AG04449 (cell line): ENCODE results near the gene PFDN6.
A peak's percentile ranks its signal among the peaks of the same experiment; 100 is the strongest.

Experiments used
- CTCF ChIA-PET: fragments of 350-600 bp; formaldehyde crosslinking; extraction: SDS; loops from one replicate; lab custom pipeline; 2021; ENCODE audit warnings: antibody characterized with exemption; lab: Yijun Ruan, JAX
- POLR2A ChIA-PET: fragments of 400-600, 350-600 bp; formaldehyde crosslinking; extraction: SDS; loops from one replicate; lab custom pipeline; 2020; ENCODE audit warnings: antibody characterized with exemption, inconsistent platforms; lab: Yijun Ruan, JAX
- DNase-seq: peaks from one replicate; pipeline ENCODE4 v3.0.0-alpha.2; 2010; ENCODE audit warnings: low read depth, low spot score
- H3K4me3 ChIP-seq: 2 replicates; pipeline ENCODE4 v1.5.1; 2011; ENCODE audit warnings: low read depth, mild to moderate bottlenecking, control low read depth, low read length
- CTCF ChIP-seq: IDR thresholded peaks from one replicate; pipeline ENCODE4 v1.5.1; 2011; ENCODE audit warnings: mild to moderate bottlenecking, moderate library complexity, low read length, control low read depth, inconsistent platforms; ENCODE audit not compliant: insufficient read depth; ENCODE audit errors: missing control alignments

The PFDN6 gene

DNA sequence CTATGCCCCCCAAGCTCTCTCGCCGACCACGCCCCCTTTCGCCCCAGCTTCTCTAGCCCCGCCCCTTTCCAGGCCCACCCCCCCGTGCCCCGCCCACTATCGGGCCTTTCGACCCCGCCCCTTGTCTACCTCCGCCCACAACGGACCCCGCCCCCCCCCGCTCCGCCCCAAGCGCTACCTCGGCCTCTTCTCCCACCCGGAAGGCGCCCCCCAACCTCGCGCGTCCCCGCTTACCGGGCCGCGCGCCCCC, 27.9 kb downstream of the PFDN6 start:
- DNase-seq: no peak
- ChIA-PET POLR2A (interaction anchor here (0.7 to 2.1 kb wide), 7 partner anchors 9 to 346 kb away, joined by 3 to 11 read pairs (median 5); partner anchors contain the start of genes B3GALT4, ITPR3 and RGL2), CTCF (interaction anchor here (0.9 to 4.0 kb wide), 3 partner anchors 18 to 73 kb away, joined by 3 to 14 read pairs (median 6); partner anchors contain the start of gene RGL2)
- H3K4me3 ChIP-seq: peak overlapping the region; percentile 67
- no peak for TF ChIP-seq CTCF

GRCh38 chr6:33317669-33318425, 28.4 kb downstream of the PFDN6 start, which contains the start of gene ZBTB22:
Gene ZBTB22 (minus strand): TSS chr6:33317744. CDS start chr6:33316916, 828 bp downstream.
- ChIA-PET POLR2A (interaction anchor here (0.6 to 2.1 kb wide), 11 partner anchors 10 to 346 kb away, joined by 3 to 11 read pairs (median 3); partner anchors contain the start of genes B3GALT4, ITPR3, PFDN6 and RGL2), CTCF (interaction anchor here (1.1 to 4.0 kb wide), 5 partner anchors 18 to 108 kb away, joined by 3 to 14 read pairs (median 6); no protein-coding TSS in a partner anchor)
- peak within 1 kb of the TSS; percentile 67 for H3K4me3 ChIP-seq
- no peak for TF ChIP-seq CTCF
- peak; percentile 95 for DNase-seq

- TF ChIP-seq CTCF: no peak
- CTCF ChIA-PET: interaction anchor here (0.7 to 4.0 kb wide), 7 partner anchors 17 to 107 kb away, joined by 3 to 14 read pairs (median 6); no protein-coding TSS in a partner anchor
- POLR2A ChIA-PET: interaction anchor here (0.7 to 2.1 kb wide), 8 partner anchors 11 to 347 kb away, joined by 3 to 11 read pairs (median 4); partner anchors contain the start of genes PFDN6, RGL2 and WDR46
- DNase-seq: no peak
- peak overlapping the region; percentile 67 for H3K4me3 ChIP-seq
Measured at GRCh38 chr6:33318426-33319073, 29.1 kb downstream of the PFDN6 start.

DNA sequence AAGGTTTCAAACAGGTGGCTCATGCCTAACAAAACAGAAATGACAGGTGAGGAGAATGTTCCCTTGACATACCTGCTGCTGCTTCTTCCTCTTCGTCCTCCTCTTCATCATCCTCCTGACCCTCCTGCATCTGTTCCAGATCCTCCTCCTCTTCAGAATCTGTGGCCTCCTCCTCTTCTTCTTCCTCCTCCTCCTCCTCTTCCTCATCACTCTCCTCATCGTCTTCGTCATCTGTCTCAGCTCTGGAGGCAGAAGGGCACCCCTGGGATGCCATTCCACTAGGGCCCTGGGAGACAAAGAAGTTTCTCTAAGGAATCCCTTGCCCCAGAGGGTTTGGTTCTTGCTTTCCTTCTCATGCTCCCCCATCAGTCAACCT, 30.5 kb downstream of the PFDN6 start:
- peak overlapping the region; percentile 34 for H3K4me3 ChIP-seq
- no peak for DNase-seq
- ChIA-PET POLR2A (no interaction called here), CTCF (interaction anchor here (1.2 to 1.5 kb wide), 2 partner anchors 40 to 99 kb away, joined by 3 read pairs; no protein-coding TSS in a partner anchor)
- TF ChIP-seq CTCF: no peak

DNA sequence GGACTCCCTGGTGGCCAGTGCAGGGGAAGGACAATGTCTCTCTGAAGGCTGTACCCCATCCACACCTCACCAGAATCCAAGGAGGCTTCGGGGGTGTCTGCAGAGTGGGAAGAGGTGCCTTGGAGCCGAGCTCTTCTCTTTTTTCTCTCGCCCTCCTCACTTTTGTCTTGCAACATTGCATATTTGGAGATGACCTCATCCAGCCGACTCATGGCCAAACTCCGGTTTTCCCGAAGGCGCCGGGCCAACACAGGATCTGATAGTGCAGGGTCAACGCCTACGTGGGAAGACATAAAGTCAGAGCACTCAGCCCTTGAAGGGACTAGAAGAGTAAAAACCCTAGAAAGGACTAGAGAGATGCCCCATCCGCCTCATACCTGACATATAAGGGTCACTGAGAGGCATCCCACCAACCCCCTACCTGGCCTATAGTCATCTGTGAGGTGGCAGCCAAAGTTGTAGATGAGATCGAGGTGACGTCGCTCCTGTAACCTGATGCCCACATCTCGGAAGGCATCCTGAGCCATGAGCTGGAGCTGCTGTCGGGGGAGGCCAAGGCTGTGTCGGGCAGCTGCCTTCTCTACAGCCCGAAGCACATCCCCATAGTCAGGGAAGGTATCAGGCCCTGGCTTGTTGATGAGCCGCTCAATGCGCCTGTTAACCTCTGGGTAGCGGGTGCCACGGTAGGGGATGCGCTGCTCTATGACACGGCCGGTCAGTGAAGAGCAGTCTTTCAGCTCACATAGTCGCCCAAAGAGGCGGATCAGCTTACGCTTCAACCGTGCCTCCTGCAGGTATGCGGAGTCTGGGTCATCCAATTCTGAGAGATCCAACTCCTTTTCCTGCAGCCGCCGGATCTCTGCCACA, 31.1 kb downstream of the PFDN6 start:
- H3K4me3 ChIP-seq: peak overlapping the region; percentile 39
- POLR2A ChIA-PET: interaction anchor here (1.0 to 1.5 kb wide), 2 partner anchors 23 to 49 kb away, joined by 3 to 5 read pairs; partner anchors contain the start of genes RPS18 and VPS52
- peak; percentile 70 for DNase-seq
- no peak for TF ChIP-seq CTCF
- CTCF ChIA-PET: interaction anchor here (1.1 to 1.5 kb wide), 3 partner anchors 41 to 98 kb away, joined by 3 to 4 read pairs (median 3); no protein-coding TSS in a partner anchor
